WTC11 (cell line): ENCODE measurements around the gene CD163L1. TPM values are rescaled to one million over a fixed set of nuclear protein-coding genes. Genes with fewer than 3 reads are reported as not detected.

ENCODE experiments used
- ATAC-seq: fragments of 200-7000 bp; cut with Tn5 transposase; 2 replicates; pipeline ENCODE4 v1.10.0; 2021; ENCODE audit warnings: mild to moderate bottlenecking, moderate library complexity
- CTCF ChIA-PET: fragments of 300-600 bp; sonication (Branson Sonifier 250); formaldehyde crosslinking; loops from one replicate; lab custom pipeline; 2021; ENCODE audit warnings: antibody characterized with exemption; lab: Charles Lee
- POLR2A ChIA-PET: fragments of 350-600 bp; sonication (Branson Sonifier 250); formaldehyde crosslinking; loops from one replicate; lab custom pipeline; 2021; ENCODE audit warnings: antibody characterized with exemption; lab: Charles Lee
- DNase-seq: peaks from one replicate; pipeline ENCODE4 v3.0.0; 2021; ENCODE audit warnings: low spot score
- H3K27ac Mint-ChIP-seq: 2 replicates; pipeline ENCODE4 v1.8.0; 2021; ENCODE audit warnings: mixed read lengths
- H3K27me3 Mint-ChIP-seq: 2 replicates; pipeline ENCODE4 v1.8.0; 2021; ENCODE audit warnings: low read depth, mild to moderate bottlenecking, moderate library complexity, mixed read lengths
- H3K36me3 Mint-ChIP-seq: 2 replicates; pipeline ENCODE4 v1.8.0; 2021; ENCODE audit warnings: mixed read lengths
- H3K4me1 Mint-ChIP-seq: 2 replicates; pipeline ENCODE4 v1.8.0; 2022; ENCODE audit warnings: mixed read lengths
- H3K4me3 Mint-ChIP-seq: 2 replicates; pipeline ENCODE4 v1.8.0; 2021; ENCODE audit warnings: mild to moderate bottlenecking, moderate library complexity, mixed read lengths
- H3K9me3 Mint-ChIP-seq: 2 replicates; pipeline ENCODE4 v1.8.0; 2021; ENCODE audit warnings: mixed read lengths
- AR ChIP-seq: fragments of 250-450 bp; sonication (Bioruptor Pico); IDR thresholded peaks from 2 replicates; pipeline ENCODE4 v1.9.0; 2021; ENCODE audit warnings: mild to moderate bottlenecking
- ATF3 ChIP-seq: sonication (generic); formaldehyde crosslinking; conservative IDR thresholded peaks from 2 replicates; pipeline ENCODE4 v1.8.1; 2022; ENCODE audit warnings: mild to moderate bottlenecking, missing genetic modification reagents
- CBFB ChIP-seq: sonication (generic); formaldehyde crosslinking; IDR thresholded peaks from 2 replicates; pipeline ENCODE4 v1.8.1; 2022; ENCODE audit warnings: mild to moderate bottlenecking, low read depth, missing genetic modification reagents
- CTCF ChIP-seq: fragments of 200-600 bp; IDR thresholded peaks from 2 replicates; pipeline ENCODE4 v1.8.0; 2022; ENCODE audit warnings: antibody characterized with exemption
- E2F1 ChIP-seq: sonication (generic); formaldehyde crosslinking; IDR thresholded peaks from 2 replicates; pipeline ENCODE4 v1.8.0; 2022; ENCODE audit warnings: mild to moderate bottlenecking, missing genetic modification reagents
- ESRRA ChIP-seq: sonication (generic); formaldehyde crosslinking; IDR thresholded peaks from 2 replicates; pipeline ENCODE4 v1.8.1; 2022; ENCODE audit warnings: mild to moderate bottlenecking, missing genetic modification reagents, borderline replicate concordance
- ETV6 ChIP-seq: sonication (generic); formaldehyde crosslinking; IDR thresholded peaks from 2 replicates; pipeline ENCODE4 v1.8.1; 2022; ENCODE audit warnings: mild to moderate bottlenecking, missing genetic modification reagents
- IRF1 ChIP-seq: sonication (generic); formaldehyde crosslinking; IDR thresholded peaks from 2 replicates; pipeline ENCODE4 v1.8.0; 2023; ENCODE audit warnings: missing genetic modification reagents
- JUN ChIP-seq: sonication (generic); formaldehyde crosslinking; IDR thresholded peaks from 2 replicates; pipeline ENCODE4 v1.8.0; 2023; ENCODE audit warnings: mild to moderate bottlenecking, missing genetic modification reagents
- KAT7 ChIP-seq: sonication (generic); formaldehyde crosslinking; IDR thresholded peaks from 2 replicates; pipeline ENCODE4 v1.8.1; 2023; ENCODE audit warnings: missing genetic modification reagents, mild to moderate bottlenecking, borderline replicate concordance
- MYBL2 ChIP-seq: sonication (generic); formaldehyde crosslinking; IDR thresholded peaks from 2 replicates; pipeline ENCODE4 v1.8.1; 2023; ENCODE audit warnings: mild to moderate bottlenecking, moderate library complexity, missing genetic modification reagents
- NFYB ChIP-seq: sonication (generic); formaldehyde crosslinking; conservative IDR thresholded peaks from 2 replicates; pipeline ENCODE4 v1.8.0; 2022; ENCODE audit warnings: low read depth, missing genetic modification reagents
- SMAD3 ChIP-seq: sonication (generic); formaldehyde crosslinking; IDR thresholded peaks from 2 replicates; pipeline ENCODE4 v1.8.0; 2022; ENCODE audit warnings: missing genetic modification reagents, mild to moderate bottlenecking, borderline replicate concordance
- SOX15 ChIP-seq: fragments of 250-450 bp; sonication (Bioruptor Pico); IDR thresholded peaks from 2 replicates; pipeline ENCODE4 v1.9.0; 2021; ENCODE audit warnings: mild to moderate bottlenecking
- TCF7 ChIP-seq: sonication (generic); formaldehyde crosslinking; IDR thresholded peaks from 2 replicates; pipeline ENCODE4 v1.8.0; 2022; ENCODE audit warnings: mild to moderate bottlenecking, low read depth, missing genetic modification reagents, moderate library complexity
- ZNF396 ChIP-seq: fragments of 250-450 bp; sonication (Bioruptor Pico); IDR thresholded peaks from 2 replicates; pipeline ENCODE4 v1.8.0; 2021; ENCODE audit warnings: mild to moderate bottlenecking, moderate library complexity, borderline replicate concordance
- total RNA-seq: library from RNA; stranded (reverse); gene quantifications from 3 replicates; pipeline ENCODE4 v1.2.3, GENCODE V29; 2021
- TF ChIP-seq, protein P1 (sequence below): sonication (generic); formaldehyde crosslinking; IDR thresholded peaks from 2 replicates; pipeline ENCODE4 v1.8.1; 2023; ENCODE audit warnings: mild to moderate bottlenecking, missing genetic modification reagents, moderate library complexity
- TF ChIP-seq, protein P2 (sequence below): sonication (generic); formaldehyde crosslinking; conservative IDR thresholded peaks from 2 replicates; pipeline ENCODE4 v1.8.1; 2023; ENCODE audit warnings: mild to moderate bottlenecking, low read depth, missing genetic modification reagents, moderate library complexity
- TF ChIP-seq, protein P3 (sequence below): sonication (generic); formaldehyde crosslinking; IDR thresholded peaks from 2 replicates; pipeline ENCODE4 v1.8.1; 2023; ENCODE audit warnings: mild to moderate bottlenecking, moderate library complexity, missing genetic modification reagents
- TF ChIP-seq, protein P4 (sequence below): sonication (generic); formaldehyde crosslinking; IDR thresholded peaks from 2 replicates; pipeline ENCODE4 v1.8.1; 2022; ENCODE audit warnings: mild to moderate bottlenecking, missing genetic modification reagents, moderate library complexity, borderline replicate concordance

Gene CD163L1
- total RNA-seq, 1 experiment from 2014 or later: 0.26 TPM

DNA sequence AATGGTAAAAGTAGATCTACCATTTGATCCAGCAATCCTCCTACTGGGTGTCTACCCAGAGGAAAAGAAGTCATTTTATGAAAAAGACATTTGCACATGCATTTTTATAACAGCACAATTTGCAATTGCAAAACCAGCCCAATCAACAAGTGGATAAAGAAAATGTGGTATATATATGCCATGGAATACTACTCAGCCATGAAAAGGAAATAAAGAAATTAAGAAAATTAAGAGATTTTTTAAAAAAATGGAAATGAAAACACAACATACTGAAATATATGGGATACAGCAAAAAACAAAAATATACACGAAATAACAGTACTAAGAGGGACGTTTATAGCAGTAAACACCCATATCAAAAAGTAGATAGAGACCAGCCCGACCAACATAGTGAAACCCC lies 81.2 kb downstream of the CD163L1 start (continued):
- no peak for TF ChIP-seq E2F1 (CRISPR knock-in tag)
- TF ChIP-seq KAT7 (CRISPR knock-in tag): no peak

GRCh38 chr12:7361265-7361664 lies 82.7 kb downstream of the CD163L1 start:
- Mint-ChIP-seq H3K27me3 (no peaks in the 10 kb centered on the region), H3K36me3 (peaks cover 2% of the 10 kb centered on the region; the same call in 1 of the 2 replicates), H3K27ac (no peak overlapping the region), H3K4me1 (0 out of 2 replicates have a peak, but pooled peaks cover 4% of the 10 kb centered on the region), H3K4me3 (no peak overlapping the region), H3K9me3 (peaks cover 9% of the 10 kb centered on the region)
- TF ChIP-seq ATF3 (CRISPR knock-in tag): no peak
- TF ChIP-seq CTCF: no peak
- TF ChIP-seq NFYB: no peak
- TF ChIP-seq KAT7 (CRISPR knock-in tag): no peak
- no peak for TF ChIP-seq JUN (CRISPR knock-in tag)
- TF ChIP-seq, protein P1, sequence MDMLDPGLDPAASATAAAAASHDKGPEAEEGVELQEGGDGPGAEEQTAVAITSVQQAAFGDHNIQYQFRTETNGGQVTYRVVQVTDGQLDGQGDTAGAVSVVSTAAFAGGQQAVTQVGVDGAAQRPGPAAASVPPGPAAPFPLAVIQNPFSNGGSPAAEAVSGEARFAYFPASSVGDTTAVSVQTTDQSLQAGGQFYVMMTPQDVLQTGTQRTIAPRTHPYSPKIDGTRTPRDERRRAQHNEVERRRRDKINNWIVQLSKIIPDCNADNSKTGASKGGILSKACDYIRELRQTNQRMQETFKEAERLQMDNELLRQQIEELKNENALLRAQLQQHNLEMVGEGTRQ: no peak
- TF ChIP-seq CBFB (CRISPR knock-in tag): no peak
- no peak for TF ChIP-seq ESRRA (CRISPR knock-in tag)
- TF ChIP-seq, protein P2, sequence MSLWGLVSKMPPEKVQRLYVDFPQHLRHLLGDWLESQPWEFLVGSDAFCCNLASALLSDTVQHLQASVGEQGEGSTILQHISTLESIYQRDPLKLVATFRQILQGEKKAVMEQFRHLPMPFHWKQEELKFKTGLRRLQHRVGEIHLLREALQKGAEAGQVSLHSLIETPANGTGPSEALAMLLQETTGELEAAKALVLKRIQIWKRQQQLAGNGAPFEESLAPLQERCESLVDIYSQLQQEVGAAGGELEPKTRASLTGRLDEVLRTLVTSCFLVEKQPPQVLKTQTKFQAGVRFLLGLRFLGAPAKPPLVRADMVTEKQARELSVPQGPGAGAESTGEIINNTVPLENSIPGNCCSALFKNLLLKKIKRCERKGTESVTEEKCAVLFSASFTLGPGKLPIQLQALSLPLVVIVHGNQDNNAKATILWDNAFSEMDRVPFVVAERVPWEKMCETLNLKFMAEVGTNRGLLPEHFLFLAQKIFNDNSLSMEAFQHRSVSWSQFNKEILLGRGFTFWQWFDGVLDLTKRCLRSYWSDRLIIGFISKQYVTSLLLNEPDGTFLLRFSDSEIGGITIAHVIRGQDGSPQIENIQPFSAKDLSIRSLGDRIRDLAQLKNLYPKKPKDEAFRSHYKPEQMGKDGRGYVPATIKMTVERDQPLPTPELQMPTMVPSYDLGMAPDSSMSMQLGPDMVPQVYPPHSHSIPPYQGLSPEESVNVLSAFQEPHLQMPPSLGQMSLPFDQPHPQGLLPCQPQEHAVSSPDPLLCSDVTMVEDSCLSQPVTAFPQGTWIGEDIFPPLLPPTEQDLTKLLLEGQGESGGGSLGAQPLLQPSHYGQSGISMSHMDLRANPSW (CRISPR knock-in tag): no peak
- no peak for TF ChIP-seq TCF7
- no peak for TF ChIP-seq ETV6 (CRISPR knock-in tag)
- TF ChIP-seq, protein P3, sequence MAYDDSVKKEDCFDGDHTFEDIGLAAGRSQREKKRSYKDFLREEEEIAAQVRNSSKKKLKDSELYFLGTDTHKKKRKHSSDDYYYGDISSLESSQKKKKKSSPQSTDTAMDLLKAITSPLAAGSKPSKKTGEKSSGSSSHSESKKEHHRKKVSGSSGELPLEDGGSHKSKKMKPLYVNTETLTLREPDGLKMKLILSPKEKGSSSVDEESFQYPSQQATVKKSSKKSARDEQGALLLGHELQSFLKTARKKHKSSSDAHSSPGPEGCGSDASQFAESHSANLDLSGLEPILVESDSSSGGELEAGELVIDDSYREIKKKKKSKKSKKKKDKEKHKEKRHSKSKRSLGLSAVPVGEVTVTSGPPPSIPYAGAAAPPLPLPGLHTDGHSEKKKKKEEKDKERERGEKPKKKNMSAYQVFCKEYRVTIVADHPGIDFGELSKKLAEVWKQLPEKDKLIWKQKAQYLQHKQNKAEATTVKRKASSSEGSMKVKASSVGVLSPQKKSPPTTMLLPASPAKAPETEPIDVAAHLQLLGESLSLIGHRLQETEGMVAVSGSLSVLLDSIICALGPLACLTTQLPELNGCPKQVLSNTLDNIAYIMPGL (CRISPR knock-in tag): no peak
- no peak for TF ChIP-seq SOX15 (CRISPR knock-in tag)
- no peak for TF ChIP-seq ZNF396 (CRISPR knock-in tag)
- no peak for TF ChIP-seq IRF1 (CRISPR knock-in tag)
- TF ChIP-seq SMAD3: no peak
- TF ChIP-seq, protein P4, sequence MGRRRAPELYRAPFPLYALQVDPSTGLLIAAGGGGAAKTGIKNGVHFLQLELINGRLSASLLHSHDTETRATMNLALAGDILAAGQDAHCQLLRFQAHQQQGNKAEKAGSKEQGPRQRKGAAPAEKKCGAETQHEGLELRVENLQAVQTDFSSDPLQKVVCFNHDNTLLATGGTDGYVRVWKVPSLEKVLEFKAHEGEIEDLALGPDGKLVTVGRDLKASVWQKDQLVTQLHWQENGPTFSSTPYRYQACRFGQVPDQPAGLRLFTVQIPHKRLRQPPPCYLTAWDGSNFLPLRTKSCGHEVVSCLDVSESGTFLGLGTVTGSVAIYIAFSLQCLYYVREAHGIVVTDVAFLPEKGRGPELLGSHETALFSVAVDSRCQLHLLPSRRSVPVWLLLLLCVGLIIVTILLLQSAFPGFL (CRISPR knock-in tag): no peak
- no peak for TF ChIP-seq AR
- no peak for TF ChIP-seq MYBL2 (CRISPR knock-in tag)
- ChIA-PET CTCF (no interaction called here), POLR2A (no interaction called here)
- no peak for DNase-seq
- ATAC-seq: no peak
